Left hindlimb (tissue), 1 donor: ENCODE results near the gene GAS1.

Experiments used
- DNase-seq: peaks from one replicate; pipeline ENCODE4 v3.0.0-alpha.2; 2018

The GAS1 gene

GRCh38 chr9:86921151-86921923 lies 26.0 kb downstream of the GAS1 start:
- DNase-seq: no peak

- DNase-seq: no peak
Measured at GRCh38 chr9:86918556-86918955, 28.8 kb downstream of the GAS1 start.

- no peak for DNase-seq
Measured at GRCh38 chr9:86912210-86912609, 35.1 kb downstream of the GAS1 start.

GRCh38 chr9:86909388-86909787 lies 37.9 kb downstream of the GAS1 start:
- no peak for DNase-seq

GRCh38 chr9:86908261-86908660 lies 39.0 kb downstream of the GAS1 start:
- no peak for DNase-seq

- no peak for DNase-seq
Measured at GRCh38 chr9:86907346-86907745, 40.0 kb downstream of the GAS1 start.

- DNase-seq: no peak
Measured at GRCh38 chr9:86903734-86904085, 43.6 kb downstream of the GAS1 start.

GRCh38 chr9:86902991-86903733 lies 44.1 kb downstream of the GAS1 start:
- peak; percentile 65 for DNase-seq

GRCh38 chr9:86902586-86902985 lies 44.7 kb downstream of the GAS1 start:
- no peak for DNase-seq

- DNase-seq: no peak
Measured at GRCh38 chr9:86902176-86902575, 45.1 kb downstream of the GAS1 start.

- no peak for DNase-seq
Measured at GRCh38 chr9:86901511-86901910, 45.8 kb downstream of the GAS1 start.
